WTC11 (cell line): ENCODE data around the gene DLGAP3.

ENCODE experiments used
- CBFB ChIP-seq: sonication (generic); formaldehyde crosslinking; IDR thresholded peaks from 2 replicates; pipeline ENCODE4 v1.8.1; 2022; ENCODE audit warnings: mild to moderate bottlenecking, low read depth, missing genetic modification reagents
- CREM ChIP-seq: sonication (generic); formaldehyde crosslinking; IDR thresholded peaks from 2 replicates; pipeline ENCODE4 v1.8.1; 2022; ENCODE audit warnings: mild to moderate bottlenecking, missing genetic modification reagents, moderate library complexity
- JUN ChIP-seq: sonication (generic); formaldehyde crosslinking; IDR thresholded peaks from 2 replicates; pipeline ENCODE4 v1.8.0; 2023; ENCODE audit warnings: mild to moderate bottlenecking, missing genetic modification reagents
- KAT7 ChIP-seq: sonication (generic); formaldehyde crosslinking; IDR thresholded peaks from 2 replicates; pipeline ENCODE4 v1.8.1; 2023; ENCODE audit warnings: missing genetic modification reagents, mild to moderate bottlenecking, borderline replicate concordance
- NR2C2 ChIP-seq: sonication (generic); formaldehyde crosslinking; IDR thresholded peaks from 2 replicates; pipeline ENCODE4 v1.8.0; 2022; ENCODE audit warnings: mild to moderate bottlenecking, missing genetic modification reagents
- TEAD1 ChIP-seq: sonication (generic); formaldehyde crosslinking; IDR thresholded peaks from 2 replicates; pipeline ENCODE4 v1.8.0; 2022; ENCODE audit warnings: mild to moderate bottlenecking, missing genetic modification reagents
- TF ChIP-seq, protein P1 (sequence below): sonication (generic); formaldehyde crosslinking; IDR thresholded peaks from 2 replicates; pipeline ENCODE4 v1.8.1; 2023; ENCODE audit warnings: mild to moderate bottlenecking, missing genetic modification reagents, moderate library complexity
- TF ChIP-seq, protein P2 (sequence below): sonication (generic); formaldehyde crosslinking; IDR thresholded peaks from 2 replicates; pipeline ENCODE4 v1.8.1; 2022; ENCODE audit warnings: low read depth, missing genetic modification reagents, borderline replicate concordance
- TF ChIP-seq, protein P3 (sequence below): sonication (generic); formaldehyde crosslinking; IDR thresholded peaks from 2 replicates; pipeline ENCODE4 v1.8.1; 2022; ENCODE audit warnings: mild to moderate bottlenecking, moderate library complexity, missing genetic modification reagents
- TF ChIP-seq, protein P4 (sequence below): fragments of 200-600 bp; IDR thresholded peaks from 2 replicates; pipeline ENCODE4 v1.8.0; 2022; ENCODE audit warnings: antibody characterized with exemption
- TF ChIP-seq, protein P5 (sequence below): sonication (generic); formaldehyde crosslinking; IDR thresholded peaks from 2 replicates; pipeline ENCODE4 v1.8.0; 2022; ENCODE audit warnings: mild to moderate bottlenecking, missing genetic modification reagents
- TF ChIP-seq, protein P6 (sequence below): sonication (generic); formaldehyde crosslinking; IDR thresholded peaks from 2 replicates; pipeline ENCODE4 v1.8.1; 2023; ENCODE audit warnings: mild to moderate bottlenecking, missing genetic modification reagents, borderline replicate concordance

DNA sequence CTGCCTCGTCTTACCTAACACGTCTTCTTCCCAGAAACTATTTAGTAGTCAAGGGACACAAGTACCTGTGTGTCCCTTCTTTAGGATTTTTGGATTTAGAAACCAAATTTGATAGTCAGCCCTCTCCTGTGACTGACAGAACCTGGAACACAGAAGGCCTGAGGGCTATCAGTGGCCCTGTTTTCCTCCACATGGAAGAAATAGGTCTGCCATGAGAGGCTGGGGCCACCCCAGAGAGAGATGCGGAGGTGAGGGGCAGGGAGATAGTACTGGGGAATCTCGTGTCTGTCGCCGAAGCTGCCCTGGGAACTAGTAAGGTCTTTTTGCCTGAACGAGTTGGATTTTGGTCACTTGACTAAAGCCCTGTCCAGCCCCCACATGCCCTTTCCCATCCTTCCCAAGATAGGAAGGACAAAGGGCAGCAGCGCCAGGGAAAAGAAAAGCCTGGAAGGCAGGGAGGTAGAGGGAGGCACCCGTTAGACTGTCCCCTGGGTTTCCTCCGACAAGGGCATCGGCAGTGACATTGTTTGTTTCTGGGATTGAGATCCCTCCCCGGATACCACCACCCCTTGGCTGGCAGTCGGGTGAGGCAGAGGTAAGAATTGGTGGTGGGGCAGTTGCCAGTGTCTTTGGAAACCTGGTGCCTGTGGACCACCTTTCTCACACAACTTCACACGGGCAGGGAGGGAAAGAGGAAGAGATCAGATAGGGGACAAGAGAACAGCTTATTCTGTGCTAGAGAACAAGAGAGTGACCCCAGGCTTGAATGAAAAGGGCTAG is 89.7 kb downstream of the DLGAP3 start:
- TF ChIP-seq, protein P1, sequence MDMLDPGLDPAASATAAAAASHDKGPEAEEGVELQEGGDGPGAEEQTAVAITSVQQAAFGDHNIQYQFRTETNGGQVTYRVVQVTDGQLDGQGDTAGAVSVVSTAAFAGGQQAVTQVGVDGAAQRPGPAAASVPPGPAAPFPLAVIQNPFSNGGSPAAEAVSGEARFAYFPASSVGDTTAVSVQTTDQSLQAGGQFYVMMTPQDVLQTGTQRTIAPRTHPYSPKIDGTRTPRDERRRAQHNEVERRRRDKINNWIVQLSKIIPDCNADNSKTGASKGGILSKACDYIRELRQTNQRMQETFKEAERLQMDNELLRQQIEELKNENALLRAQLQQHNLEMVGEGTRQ: no peak
- no peak for TF ChIP-seq KAT7 (CRISPR knock-in tag)
- TF ChIP-seq, protein P2, sequence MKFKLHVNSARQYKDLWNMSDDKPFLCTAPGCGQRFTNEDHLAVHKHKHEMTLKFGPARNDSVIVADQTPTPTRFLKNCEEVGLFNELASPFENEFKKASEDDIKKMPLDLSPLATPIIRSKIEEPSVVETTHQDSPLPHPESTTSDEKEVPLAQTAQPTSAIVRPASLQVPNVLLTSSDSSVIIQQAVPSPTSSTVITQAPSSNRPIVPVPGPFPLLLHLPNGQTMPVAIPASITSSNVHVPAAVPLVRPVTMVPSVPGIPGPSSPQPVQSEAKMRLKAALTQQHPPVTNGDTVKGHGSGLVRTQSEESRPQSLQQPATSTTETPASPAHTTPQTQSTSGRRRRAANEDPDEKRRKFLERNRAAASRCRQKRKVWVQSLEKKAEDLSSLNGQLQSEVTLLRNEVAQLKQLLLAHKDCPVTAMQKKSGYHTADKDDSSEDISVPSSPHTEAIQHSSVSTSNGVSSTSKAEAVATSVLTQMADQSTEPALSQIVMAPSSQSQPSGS: no peak
- no peak for TF ChIP-seq TEAD1 (CRISPR knock-in tag)
- TF ChIP-seq, protein P3, sequence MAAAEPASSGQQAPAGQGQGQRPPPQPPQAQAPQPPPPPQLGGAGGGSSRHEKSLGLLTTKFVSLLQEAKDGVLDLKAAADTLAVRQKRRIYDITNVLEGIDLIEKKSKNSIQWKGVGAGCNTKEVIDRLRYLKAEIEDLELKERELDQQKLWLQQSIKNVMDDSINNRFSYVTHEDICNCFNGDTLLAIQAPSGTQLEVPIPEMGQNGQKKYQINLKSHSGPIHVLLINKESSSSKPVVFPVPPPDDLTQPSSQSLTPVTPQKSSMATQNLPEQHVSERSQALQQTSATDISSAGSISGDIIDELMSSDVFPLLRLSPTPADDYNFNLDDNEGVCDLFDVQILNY (CRISPR knock-in tag): no peak
- TF ChIP-seq, protein P4, sequence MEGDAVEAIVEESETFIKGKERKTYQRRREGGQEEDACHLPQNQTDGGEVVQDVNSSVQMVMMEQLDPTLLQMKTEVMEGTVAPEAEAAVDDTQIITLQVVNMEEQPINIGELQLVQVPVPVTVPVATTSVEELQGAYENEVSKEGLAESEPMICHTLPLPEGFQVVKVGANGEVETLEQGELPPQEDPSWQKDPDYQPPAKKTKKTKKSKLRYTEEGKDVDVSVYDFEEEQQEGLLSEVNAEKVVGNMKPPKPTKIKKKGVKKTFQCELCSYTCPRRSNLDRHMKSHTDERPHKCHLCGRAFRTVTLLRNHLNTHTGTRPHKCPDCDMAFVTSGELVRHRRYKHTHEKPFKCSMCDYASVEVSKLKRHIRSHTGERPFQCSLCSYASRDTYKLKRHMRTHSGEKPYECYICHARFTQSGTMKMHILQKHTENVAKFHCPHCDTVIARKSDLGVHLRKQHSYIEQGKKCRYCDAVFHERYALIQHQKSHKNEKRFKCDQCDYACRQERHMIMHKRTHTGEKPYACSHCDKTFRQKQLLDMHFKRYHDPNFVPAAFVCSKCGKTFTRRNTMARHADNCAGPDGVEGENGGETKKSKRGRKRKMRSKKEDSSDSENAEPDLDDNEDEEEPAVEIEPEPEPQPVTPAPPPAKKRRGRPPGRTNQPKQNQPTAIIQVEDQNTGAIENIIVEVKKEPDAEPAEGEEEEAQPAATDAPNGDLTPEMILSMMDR: no peak
- TF ChIP-seq, protein P5, sequence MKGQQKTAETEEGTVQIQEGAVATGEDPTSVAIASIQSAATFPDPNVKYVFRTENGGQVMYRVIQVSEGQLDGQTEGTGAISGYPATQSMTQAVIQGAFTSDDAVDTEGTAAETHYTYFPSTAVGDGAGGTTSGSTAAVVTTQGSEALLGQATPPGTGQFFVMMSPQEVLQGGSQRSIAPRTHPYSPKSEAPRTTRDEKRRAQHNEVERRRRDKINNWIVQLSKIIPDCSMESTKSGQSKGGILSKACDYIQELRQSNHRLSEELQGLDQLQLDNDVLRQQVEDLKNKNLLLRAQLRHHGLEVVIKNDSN (CRISPR knock-in tag): no peak
- TF ChIP-seq CREM (CRISPR knock-in tag): no peak
- no peak for TF ChIP-seq JUN (CRISPR knock-in tag)
- no peak for TF ChIP-seq NR2C2 (CRISPR knock-in tag)
- TF ChIP-seq CBFB: no peak
- TF ChIP-seq, protein P6, sequence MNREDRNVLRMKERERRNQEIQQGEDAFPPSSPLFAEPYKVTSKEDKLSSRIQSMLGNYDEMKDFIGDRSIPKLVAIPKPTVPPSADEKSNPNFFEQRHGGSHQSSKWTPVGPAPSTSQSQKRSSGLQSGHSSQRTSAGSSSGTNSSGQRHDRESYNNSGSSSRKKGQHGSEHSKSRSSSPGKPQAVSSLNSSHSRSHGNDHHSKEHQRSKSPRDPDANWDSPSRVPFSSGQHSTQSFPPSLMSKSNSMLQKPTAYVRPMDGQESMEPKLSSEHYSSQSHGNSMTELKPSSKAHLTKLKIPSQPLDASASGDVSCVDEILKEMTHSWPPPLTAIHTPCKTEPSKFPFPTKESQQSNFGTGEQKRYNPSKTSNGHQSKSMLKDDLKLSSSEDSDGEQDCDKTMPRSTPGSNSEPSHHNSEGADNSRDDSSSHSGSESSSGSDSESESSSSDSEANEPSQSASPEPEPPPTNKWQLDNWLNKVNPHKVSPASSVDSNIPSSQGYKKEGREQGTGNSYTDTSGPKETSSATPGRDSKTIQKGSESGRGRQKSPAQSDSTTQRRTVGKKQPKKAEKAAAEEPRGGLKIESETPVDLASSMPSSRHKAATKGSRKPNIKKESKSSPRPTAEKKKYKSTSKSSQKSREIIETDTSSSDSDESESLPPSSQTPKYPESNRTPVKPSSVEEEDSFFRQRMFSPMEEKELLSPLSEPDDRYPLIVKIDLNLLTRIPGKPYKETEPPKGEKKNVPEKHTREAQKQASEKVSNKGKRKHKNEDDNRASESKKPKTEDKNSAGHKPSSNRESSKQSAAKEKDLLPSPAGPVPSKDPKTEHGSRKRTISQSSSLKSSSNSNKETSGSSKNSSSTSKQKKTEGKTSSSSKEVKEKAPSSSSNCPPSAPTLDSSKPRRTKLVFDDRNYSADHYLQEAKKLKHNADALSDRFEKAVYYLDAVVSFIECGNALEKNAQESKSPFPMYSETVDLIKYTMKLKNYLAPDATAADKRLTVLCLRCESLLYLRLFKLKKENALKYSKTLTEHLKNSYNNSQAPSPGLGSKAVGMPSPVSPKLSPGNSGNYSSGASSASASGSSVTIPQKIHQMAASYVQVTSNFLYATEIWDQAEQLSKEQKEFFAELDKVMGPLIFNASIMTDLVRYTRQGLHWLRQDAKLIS (CRISPR knock-in tag): no peak
